H1 (cell line): ENCODE data around the gene ATXN7.

Experiments used
- MAFK ChIP-seq: IDR thresholded peaks from 2 replicates; pipeline ENCODE4 v1.6.1; 2012; ENCODE audit warnings: low read depth, mild to moderate bottlenecking, improper control_type of control experiment, low read length
- SP1 ChIP-seq: IDR thresholded peaks from 2 replicates; pipeline ENCODE4 v1.6.1; 2011; ENCODE audit warnings: low read depth, low read length
- SRF ChIP-seq: IDR thresholded peaks from 2 replicates; pipeline ENCODE4 v1.6.1; 2011; ENCODE audit warnings: mild to moderate bottlenecking, low read depth, low read length, moderate library complexity

DNA sequence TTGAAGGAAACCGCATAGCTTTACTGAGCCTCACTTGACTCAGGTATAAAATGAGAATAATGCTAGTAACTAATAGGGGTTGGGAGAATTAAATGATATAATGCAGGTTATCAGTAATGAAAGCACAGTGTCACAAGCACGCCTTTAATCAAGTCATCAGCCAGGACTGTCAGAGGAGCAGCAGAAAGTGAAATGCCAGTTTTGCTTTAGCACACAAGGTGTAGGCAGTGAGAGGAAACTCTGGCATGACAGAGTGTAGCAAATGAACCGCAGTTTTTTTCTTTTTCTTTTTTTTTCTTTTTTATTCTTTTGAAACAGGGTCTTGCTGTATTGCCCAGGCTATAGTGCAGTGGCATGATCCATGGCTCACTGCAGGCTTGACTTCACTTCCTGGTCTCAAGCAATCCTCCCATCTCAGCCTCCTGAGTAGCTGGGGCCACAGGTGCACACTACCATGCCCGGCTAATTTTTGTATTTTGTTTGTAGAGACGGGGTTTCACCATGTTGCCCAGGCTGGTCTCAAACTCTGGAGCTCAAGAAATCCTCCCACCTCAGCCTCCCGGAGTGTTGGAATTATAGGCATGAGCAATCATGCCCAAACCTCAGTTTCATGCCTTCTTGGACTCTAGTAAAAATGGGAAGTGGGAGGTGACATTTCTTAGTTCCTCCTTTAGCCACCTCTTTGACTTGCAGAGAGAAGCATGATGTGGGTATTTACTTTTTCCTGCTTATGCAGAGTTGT, 58.2 kb downstream of the ATXN7 start:
- no peak for TF ChIP-seq MAFK
- no peak for TF ChIP-seq SP1
- TF ChIP-seq SRF, result no peak
